Immature natural killer cell (primary cell): ENCODE results near the gene UAP1L1. TPM values are rescaled to one million over a fixed set of nuclear protein-coding genes. Genes with fewer than 3 reads are reported as not detected.

ENCODE experiments used
- DNase-seq, 3 donors: peaks; one replicate each; pipeline ENCODE4 v3.0.0; 2022; ENCODE audit warnings: mixed read lengths in 1 of 3
- H3K27ac Mint-ChIP-seq, 6 donors: one replicate each; pipeline ENCODE4 v1.8.0; 2020; ENCODE audit warnings: mixed read lengths in 6 of 6, mild to moderate bottlenecking in 5 of 6, inconsistent platforms in 4 of 6, moderate library complexity in 3 of 6
- H3K27me3 Mint-ChIP-seq, 3 donors: one replicate each; pipeline ENCODE4 v1.8.0; 2020 to 2021; ENCODE audit warnings: low read depth in 3 of 3, mild to moderate bottlenecking in 3 of 3, mixed read lengths in 3 of 3, moderate library complexity in 3 of 3, inconsistent platforms in 1 of 3
- H3K36me3 Mint-ChIP-seq, 3 donors: one replicate each; pipeline ENCODE4 v1.8.0; 2020; ENCODE audit warnings: mixed read lengths in 3 of 3, inconsistent platforms in 2 of 3, mild to moderate bottlenecking in 2 of 3
- H3K4me1 Mint-ChIP-seq, 2 donors: one replicate each; pipeline ENCODE4 v1.8.0; 2020; ENCODE audit warnings: inconsistent platforms in 2 of 2, mild to moderate bottlenecking in 2 of 2, mixed read lengths in 2 of 2, moderate library complexity in 1 of 2
- H3K4me3 Mint-ChIP-seq, 5 donors: one replicate each; pipeline ENCODE4 v1.8.0; 2020; ENCODE audit warnings: mild to moderate bottlenecking in 5 of 5, mixed read lengths in 5 of 5, inconsistent platforms in 3 of 5, moderate library complexity in 3 of 5
- H3K9me3 Mint-ChIP-seq, 6 donors: one replicate each; pipeline ENCODE4 v1.8.0; 2020; ENCODE audit warnings: mild to moderate bottlenecking in 6 of 6, mixed read lengths in 6 of 6, inconsistent platforms in 4 of 6, moderate library complexity in 3 of 6
- polyA plus RNA-seq, 3 donors: library from polyadenylated mRNA; unstranded; fragments of 300-500 nt; fragmentation: Illumina TruSeq; gene quantifications; one replicate each; pipeline ENCODE4 v1.2.3, GENCODE V29; 2021

UAP1L1 gene
- polyA plus RNA-seq, 3 donors from 2014 or later, result 1.3 to 1.4 (median 1.4) TPM

DNA sequence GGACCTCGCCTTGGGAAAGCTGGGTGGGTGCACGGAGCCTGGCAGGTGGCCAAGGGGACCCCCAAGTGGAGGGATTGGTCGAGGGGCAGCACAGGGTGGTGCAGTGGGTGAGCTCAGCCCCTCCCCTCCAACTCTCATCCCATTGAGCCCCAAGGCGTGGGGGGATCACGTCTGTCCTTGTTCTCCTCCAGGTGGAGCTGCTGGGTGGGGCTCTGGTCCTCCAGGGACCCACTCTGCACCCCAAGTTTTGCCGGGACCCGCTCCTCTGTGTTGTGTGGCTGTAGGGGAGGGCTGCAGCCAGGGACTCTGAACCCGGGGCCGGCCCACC, 41.8 kb upstream of the UAP1L1 start:
- peak overlapping the region in 3 of 6 donors; percentile 72 to 87 (median 75) for H3K27ac Mint-ChIP-seq
- no peak for DNase-seq
- H3K27me3 Mint-ChIP-seq, result peaks cover 7 to 16% (median 8%) of the 10 kb centered on the region in 3 donors
- peaks cover 38 to 42% of the 10 kb centered on the region in 2 donors for H3K4me1 Mint-ChIP-seq
- H3K4me3 Mint-ChIP-seq, result peak overlapping the region in 1 of 5 donors; percentile 82
- no peaks in the 10 kb centered on the region for H3K9me3 Mint-ChIP-seq
- no peaks in the 10 kb centered on the region for H3K36me3 Mint-ChIP-seq

DNA sequence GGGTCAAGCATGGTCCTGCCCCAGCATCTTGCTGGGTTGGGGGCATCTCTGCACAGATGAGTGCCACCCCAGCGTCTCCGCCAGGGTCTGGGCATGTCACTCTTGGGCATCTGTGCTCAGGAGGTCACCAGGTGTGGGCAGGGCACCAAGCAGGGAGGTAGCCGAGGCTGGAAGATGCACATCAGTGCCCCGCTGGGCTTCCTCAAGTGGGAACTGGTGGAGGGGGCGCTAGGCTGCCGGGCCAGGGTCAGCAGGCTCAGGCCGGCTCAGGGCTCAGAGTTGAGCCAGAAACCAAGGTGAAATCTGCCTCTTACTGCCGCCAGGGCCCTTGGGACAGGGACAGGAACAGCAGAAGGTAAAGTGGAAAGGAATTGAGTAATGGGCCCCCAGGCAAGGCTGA, 41.4 kb upstream of the UAP1L1 start:
- H3K27me3 Mint-ChIP-seq, result peaks cover 2 to 11% (median 4%) of the 10 kb centered on the region in 3 donors
- no peaks in the 10 kb centered on the region for H3K36me3 Mint-ChIP-seq
- H3K9me3 Mint-ChIP-seq, result no peaks in the 10 kb centered on the region
- no peak overlapping the region for H3K27ac Mint-ChIP-seq
- peaks cover 33 to 37% of the 10 kb centered on the region in 2 donors for H3K4me1 Mint-ChIP-seq
- no peak overlapping the region for H3K4me3 Mint-ChIP-seq
- no peak for DNase-seq

DNA sequence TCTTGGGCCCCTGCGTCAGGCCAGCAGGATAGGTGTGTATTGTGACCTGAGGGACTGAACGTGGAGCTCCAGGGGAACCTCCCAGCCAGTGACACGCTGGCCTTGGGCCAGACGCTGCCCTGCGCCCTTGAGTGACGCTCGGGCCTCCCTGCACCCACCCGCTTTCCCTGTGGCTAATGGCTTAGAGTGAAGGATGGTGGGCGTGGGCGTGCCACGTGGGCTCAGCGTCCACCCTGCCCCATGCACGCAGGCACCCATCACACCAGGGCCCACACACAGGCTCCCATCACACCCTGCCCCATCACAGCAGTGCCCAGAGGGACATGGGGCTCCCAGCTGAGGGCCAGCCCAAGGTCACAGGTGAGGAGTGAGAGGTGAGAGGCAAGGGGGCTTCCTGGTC, 40.3 kb upstream of the UAP1L1 start:
- Mint-ChIP-seq H3K36me3 (no peaks in the 10 kb centered on the region), H3K4me1 (peaks cover 27 to 31% of the 10 kb centered on the region in 2 donors), H3K9me3 (no peaks in the 10 kb centered on the region), H3K27ac (no peak overlapping the region), H3K27me3 (peaks cover 0 to 11% (median 2%) of the 10 kb centered on the region in 3 donors), H3K4me3 (no peak overlapping the region)
- no peak for DNase-seq

DNA sequence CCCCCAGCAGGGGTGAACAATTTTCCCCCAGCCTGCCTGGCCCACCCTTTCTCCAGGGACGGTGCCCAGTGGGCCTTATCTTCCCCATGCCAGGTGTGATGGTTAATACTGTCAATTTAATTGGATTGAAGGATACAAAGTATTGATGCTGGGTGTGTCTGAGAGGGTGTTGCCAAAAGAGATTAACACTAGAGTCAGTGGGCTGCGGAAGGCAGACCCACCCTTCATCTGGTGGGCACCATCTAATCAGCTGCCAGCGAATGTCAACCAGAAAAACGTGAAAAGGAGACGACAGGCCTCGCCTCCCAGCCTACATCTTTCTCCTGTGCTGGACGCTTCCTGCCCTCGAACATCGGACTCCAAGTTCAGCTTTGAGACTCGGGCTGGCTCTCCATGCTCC, 39.8 kb upstream of the UAP1L1 start:
- no peak for DNase-seq
- Mint-ChIP-seq H3K36me3 (no peaks in the 10 kb centered on the region), H3K4me1 (peaks cover 24 to 26% of the 10 kb centered on the region in 2 donors), H3K27me3 (peaks cover 0 to 11% (median 2%) of the 10 kb centered on the region in 3 donors), H3K27ac (no peak overlapping the region), H3K4me3 (no peak overlapping the region), H3K9me3 (no peaks in the 10 kb centered on the region)

DNA sequence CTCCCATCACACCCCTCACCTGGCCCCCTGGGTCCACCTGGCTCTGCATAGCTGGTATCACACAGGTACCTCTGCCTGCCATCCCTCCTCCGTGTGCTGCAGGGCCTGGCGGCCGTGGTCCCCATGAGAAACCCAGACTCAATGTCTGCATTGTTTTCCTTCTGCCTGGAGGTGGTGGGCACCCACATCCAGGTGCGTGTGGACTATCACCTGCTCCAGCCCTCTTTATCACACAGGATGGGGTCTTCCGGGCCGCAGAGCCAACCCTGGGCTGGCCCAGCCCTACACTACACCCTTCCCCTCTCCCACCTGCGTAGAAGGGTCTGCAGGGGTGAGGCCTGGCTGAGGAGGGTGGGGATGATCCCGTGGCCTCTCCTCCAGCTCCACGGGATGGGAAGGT, 38.4 kb upstream of the UAP1L1 start:
- no peak overlapping the region for H3K27ac Mint-ChIP-seq
- DNase-seq, result no peak
- peaks cover 10 to 12% of the 10 kb centered on the region in 2 donors for H3K4me1 Mint-ChIP-seq
- no peaks in the 10 kb centered on the region for H3K9me3 Mint-ChIP-seq
- H3K4me3 Mint-ChIP-seq, result no peak overlapping the region
- no peaks in the 10 kb centered on the region for H3K36me3 Mint-ChIP-seq
- peaks cover 0 to 17% (median 4%) of the 10 kb centered on the region in 3 donors for H3K27me3 Mint-ChIP-seq

DNA sequence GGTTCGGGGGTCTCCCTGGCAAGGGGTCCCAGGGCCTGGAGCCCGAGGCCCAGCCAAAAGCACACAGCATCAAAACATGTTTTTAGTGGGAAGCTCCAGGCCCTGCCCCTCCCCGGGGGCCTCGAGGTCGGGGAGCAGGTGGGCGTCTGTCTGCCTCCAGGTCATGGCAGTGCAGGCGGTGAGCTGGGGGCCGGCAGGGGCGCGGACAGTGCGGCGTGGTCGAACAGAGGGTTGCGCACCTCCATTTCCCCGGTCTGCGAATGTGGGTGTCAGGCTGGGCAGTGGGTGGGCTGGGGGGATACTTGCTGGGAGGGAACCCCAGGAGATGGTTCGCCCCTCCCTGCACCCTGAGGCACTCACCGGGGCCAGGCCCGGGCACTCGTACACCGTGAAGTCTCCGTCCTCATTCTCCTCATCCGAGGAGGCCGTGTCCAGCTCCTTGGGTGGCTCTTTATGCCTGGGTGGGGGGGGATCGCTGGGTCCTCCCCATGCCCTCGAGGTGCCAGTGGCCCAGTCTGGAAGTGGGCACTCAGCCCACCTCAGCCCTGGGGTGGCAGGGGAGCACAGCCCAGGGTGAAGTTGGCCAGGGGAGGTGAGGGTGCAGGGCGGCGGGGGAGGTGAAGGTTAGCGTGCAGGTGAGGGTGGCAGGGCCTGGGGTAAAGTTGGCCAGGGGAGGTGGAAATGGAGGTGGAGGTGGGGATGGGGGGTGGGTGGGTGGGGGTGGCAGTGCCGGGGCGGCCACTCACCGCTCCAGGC, 37.5 kb upstream of the UAP1L1 start:
- Mint-ChIP-seq H3K27me3 (peaks cover 1 to 20% (median 5%) of the 10 kb centered on the region in 3 donors), H3K9me3 (no peaks in the 10 kb centered on the region), H3K4me3 (no peak overlapping the region), H3K36me3 (no peaks in the 10 kb centered on the region), H3K4me1 (peaks cover 7 to 8% of the 10 kb centered on the region in 2 donors), H3K27ac (no peak overlapping the region)
- DNase-seq, result no peak

DNA sequence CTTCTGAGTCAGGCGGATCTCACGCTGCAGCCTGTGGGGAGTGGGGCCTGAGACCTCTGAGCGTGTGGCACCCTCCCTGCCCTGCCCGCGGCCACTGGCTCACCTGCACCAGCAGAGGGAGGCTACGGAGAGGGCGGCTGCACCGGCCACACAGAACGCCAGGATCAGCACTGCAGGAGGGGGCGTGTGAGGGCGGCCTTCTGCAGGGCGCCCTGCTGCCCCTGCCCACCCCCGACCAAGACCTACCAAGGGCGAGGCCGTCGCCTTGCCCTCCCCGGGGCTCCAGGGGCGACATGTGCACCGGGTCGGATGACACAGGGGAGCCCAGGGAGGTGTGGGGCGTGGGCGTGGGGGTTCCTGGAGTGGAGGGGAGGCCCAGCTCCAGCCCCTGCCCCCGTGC, 36.7 kb upstream of the UAP1L1 start:
- Mint-ChIP-seq H3K27ac (no peak overlapping the region), H3K36me3 (no peaks in the 10 kb centered on the region)
- DNase-seq, result no peak

DNA sequence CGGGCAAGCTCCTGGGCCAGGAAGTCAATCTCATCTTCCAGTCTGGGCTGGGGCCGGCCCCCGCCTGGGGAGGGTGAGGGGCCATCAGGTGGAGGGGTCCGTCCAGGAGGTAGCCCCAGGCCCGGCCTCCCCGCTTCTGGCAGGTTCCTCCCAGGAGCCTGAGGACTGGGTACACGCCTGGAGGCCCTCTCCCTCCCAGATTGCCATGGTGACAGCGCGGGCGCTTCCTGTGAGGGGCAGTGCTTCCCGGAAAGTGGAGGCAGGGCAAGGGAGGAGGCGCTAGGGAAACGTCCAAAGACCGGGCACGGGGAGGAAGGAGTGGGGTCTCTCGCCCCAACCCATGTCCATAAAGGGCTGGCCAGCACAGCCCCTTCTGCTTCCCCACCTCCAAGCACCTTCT, 36.2 kb upstream of the UAP1L1 start:
- Mint-ChIP-seq H3K27me3 (peaks cover 6 to 26% (median 7%) of the 10 kb centered on the region in 3 donors), H3K36me3 (no peaks in the 10 kb centered on the region), H3K4me1 (peaks cover 0 to 8% of the 10 kb centered on the region in 2 donors), H3K9me3 (no peaks in the 10 kb centered on the region), H3K4me3 (no peak overlapping the region), H3K27ac (no peak overlapping the region)
- DNase-seq, result no peak

More for the DNA sequence above, 36.7 kb upstream of the UAP1L1 start:
- no peak overlapping the region for H3K4me3 Mint-ChIP-seq
- peaks cover 6 to 26% (median 7%) of the 10 kb centered on the region in 3 donors for H3K27me3 Mint-ChIP-seq
- H3K4me1 Mint-ChIP-seq, result peaks cover 0 to 8% of the 10 kb centered on the region in 2 donors
- no peaks in the 10 kb centered on the region for H3K9me3 Mint-ChIP-seq

DNA sequence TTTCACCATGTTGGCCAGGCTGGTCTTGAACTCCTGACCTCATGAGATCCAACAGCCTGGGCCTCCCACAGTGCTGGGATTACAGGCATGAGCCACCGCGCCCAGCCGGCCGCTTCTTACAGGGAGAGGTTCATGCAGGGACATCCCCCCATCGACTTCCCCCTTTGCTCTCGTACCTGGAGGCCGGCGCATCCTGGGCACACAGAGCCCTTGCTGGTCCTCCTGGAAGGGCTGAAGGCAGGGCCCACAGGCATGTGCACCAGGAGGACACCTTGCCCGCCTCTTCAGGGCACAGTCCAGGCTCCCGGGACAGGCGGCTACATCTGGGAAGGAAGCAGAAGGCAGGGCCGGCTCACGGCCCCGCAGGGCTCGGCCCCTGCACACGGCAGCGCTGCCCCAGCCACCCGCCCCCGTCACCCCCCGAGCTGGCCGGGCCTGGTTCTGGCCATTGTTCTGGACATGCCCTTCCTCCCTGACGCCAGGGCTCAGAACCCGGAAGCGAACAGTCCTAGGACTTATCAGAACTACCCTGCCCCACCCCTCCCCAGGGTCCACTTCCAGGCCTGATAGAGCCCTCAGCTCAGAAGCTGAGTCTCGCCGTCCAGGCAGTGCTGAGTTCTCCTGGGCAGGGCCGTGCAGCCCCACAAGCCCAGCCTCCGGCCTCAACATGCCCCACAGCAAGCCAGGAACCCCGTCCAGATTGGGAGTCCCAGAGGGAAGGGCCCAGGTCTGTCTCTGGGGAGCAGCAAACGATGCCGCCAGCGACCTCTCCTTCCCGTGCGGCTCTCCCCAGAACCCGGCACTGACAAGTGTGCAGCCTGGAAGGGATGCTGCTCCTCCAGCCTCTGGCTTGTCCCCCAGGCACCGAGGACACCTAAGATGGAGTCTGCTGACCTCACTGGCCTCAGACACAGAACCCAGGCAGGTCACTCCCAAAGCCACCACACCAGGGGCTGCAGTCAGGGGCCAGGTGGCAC, 34.3 kb upstream of the UAP1L1 start:
- DNase-seq, result no peak
- no peak overlapping the region for H3K27ac Mint-ChIP-seq
- peaks cover 16 to 29% (median 18%) of the 10 kb centered on the region in 3 donors for H3K27me3 Mint-ChIP-seq
- H3K9me3 Mint-ChIP-seq, result no peaks in the 10 kb centered on the region
- peaks cover 0 to 11% of the 10 kb centered on the region in 2 donors for H3K4me1 Mint-ChIP-seq
- H3K4me3 Mint-ChIP-seq, result no peak overlapping the region
- H3K36me3 Mint-ChIP-seq, result no peaks in the 10 kb centered on the region

DNA sequence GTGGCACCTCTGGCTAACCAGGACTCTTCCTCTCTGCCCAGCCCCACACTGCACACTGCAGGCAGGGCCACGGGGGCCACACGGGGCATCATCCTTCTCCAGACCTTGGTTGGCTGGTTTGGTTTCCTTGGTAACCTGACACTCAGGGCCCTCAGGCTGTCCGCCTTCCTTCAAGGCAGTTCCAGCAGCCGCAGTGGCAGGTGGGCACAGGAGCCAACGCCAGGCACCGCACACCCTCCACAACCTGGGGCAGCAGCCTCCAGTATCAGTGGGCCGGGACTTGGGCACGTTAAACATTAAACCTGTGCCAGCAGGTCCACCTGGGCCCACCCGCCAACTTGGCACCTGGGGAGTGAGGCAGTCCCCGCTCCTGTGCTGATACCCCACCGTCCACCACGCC, 33.3 kb upstream of the UAP1L1 start:
- Mint-ChIP-seq H3K27ac (no peak overlapping the region), H3K4me3 (no peak overlapping the region), H3K36me3 (no peaks in the 10 kb centered on the region), H3K4me1 (peaks cover 0 to 11% of the 10 kb centered on the region in 2 donors), H3K9me3 (no peaks in the 10 kb centered on the region), H3K27me3 (peaks cover 16 to 26% (median 16%) of the 10 kb centered on the region in 3 donors)
- no peak for DNase-seq

DNA sequence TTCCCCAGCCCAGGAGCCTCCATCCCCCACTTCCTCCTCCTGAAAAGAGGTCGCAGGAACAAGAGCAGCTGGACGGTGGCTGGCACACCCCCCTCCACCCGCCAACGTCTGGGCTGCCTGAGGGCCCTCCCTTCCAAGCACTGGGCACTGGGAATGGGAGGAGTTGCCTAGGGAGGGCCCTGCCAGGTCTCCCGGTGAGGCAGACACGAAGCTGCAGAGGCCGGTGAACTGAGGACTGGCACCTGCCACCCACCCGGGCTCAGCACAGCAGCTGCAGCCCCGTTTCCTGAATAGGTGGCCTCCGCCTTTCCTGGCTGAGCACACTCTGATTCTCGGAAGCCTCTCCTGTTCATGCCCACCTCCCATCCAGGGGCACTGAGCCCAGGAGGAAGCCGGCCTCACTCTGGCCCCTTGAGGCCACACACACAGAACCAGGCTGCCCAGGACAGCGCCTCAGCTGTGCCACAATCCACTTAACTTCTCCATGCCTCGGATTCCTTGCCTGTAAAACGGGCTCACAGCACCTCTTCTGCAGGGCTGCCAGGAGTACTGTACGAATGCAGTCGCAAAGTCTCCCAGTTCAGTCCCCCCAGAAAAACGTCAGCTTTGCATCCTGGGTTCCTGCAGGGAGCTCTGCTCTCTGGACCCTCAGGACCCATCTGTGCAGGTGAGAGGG, 32.7 kb upstream of the UAP1L1 start:
- DNase-seq, result no peak
- H3K27me3 Mint-ChIP-seq, result peaks cover 18 to 26% (median 18%) of the 10 kb centered on the region in 3 donors

DNA sequence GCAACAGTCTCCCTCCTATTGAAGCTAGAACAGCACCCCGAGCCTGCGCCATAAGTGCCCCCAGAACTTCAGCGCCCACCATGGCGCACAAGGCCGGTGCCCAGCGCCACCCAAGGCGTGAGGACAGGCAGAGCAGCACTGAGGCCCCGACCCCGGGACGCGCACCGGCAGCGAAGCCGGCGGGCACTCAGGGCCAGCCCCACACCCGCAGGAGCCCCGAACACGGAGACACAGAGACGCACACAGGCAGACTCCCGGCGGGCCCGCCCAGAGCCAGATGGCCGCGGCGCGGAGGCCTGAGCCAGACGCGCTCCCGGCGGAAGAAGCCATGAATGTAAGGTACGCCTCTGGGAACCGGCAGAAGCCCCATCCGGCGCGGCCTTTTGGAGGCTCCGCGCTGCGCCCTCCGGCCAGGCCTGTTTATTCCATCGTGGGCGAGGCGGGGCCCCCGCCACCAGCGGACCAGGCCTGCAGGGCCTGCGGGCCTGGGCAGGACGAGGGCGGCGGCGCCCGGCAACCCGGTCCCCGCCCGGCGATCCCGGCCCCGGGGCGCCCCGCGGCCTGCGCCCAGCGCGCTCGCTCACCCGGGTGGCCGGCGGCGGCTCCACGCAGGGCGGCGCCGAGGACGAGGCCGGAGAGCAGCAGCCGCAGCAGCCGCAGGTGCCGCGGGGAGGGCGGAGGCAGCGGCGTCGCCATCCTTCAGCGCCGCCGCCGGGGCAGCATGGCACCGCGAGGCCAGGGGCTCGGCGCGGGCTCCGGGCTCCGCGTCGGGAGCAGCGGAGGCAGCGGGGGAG, 31.8 kb upstream of the UAP1L1 start:
- no peak overlapping the region for H3K27ac Mint-ChIP-seq
- no peak for DNase-seq
- no peaks in the 10 kb centered on the region for H3K9me3 Mint-ChIP-seq
- peaks cover 18 to 27% (median 22%) of the 10 kb centered on the region in 3 donors for H3K27me3 Mint-ChIP-seq
- peaks cover 0 to 11% of the 10 kb centered on the region in 2 donors for H3K4me1 Mint-ChIP-seq
- H3K4me3 Mint-ChIP-seq, result peak overlapping the region in 1 of 5 donors; percentile 7
- H3K36me3 Mint-ChIP-seq, result no peaks in the 10 kb centered on the region

More for the DNA sequence above, 32.7 kb upstream of the UAP1L1 start:
- H3K27ac Mint-ChIP-seq, result no peak overlapping the region
- H3K4me3 Mint-ChIP-seq, result peak overlapping the region in 2 of 5 donors; percentile 21 to 38
- H3K4me1 Mint-ChIP-seq, result peaks cover 0 to 11% of the 10 kb centered on the region in 2 donors
- H3K36me3 Mint-ChIP-seq, result no peaks in the 10 kb centered on the region
- no peaks in the 10 kb centered on the region for H3K9me3 Mint-ChIP-seq
